GM19238 (cell line): ENCODE results near the gene PTAFR.

Experiments
- DNase-seq: peaks from one replicate; pipeline ENCODE4 v3.0.0; 2011; ENCODE audit warnings: low spot score; ENCODE audit not compliant: insufficient read length

Gene PTAFR

DNA sequence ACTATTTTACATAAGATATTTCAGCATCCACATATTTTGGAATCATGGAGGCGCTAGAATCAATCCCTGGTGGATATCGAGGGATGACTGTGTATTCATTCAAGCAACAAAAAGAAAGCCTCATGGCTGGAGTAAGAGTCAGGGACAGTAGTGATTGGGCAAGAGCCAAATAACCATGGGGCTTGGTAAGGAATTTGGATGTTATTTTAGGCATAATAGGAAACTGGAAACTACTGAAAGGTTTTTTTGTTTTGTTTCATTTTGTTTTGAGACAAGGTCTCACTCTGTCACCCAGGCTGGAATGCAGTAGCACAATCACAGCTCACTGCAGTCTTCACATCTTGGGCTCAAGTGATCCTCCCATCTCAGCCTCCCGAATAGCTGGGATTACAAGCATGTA lies 54.3 kb downstream of the PTAFR start:
- DNase-seq: no peak

DNA sequence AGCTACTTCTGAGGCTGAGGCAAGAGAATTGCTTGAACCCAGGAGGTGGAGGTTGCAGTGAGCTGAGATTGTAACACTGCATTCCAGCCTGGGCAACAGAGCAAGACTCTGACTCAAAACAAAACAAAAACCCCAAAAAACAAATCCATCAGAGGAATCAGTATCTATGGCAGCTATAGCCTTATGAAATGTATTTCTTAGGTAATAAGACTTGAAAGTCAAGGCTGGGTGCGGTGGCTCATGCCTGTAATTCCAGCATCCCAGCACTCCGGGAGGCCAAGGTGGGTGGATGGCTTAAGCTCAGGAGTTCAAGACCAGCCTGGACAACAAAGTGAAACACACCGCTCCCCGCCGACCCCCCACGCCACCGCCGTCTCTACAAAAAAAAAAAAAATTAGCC lies 56.9 kb downstream of the PTAFR start:
- DNase-seq: no peak

DNA sequence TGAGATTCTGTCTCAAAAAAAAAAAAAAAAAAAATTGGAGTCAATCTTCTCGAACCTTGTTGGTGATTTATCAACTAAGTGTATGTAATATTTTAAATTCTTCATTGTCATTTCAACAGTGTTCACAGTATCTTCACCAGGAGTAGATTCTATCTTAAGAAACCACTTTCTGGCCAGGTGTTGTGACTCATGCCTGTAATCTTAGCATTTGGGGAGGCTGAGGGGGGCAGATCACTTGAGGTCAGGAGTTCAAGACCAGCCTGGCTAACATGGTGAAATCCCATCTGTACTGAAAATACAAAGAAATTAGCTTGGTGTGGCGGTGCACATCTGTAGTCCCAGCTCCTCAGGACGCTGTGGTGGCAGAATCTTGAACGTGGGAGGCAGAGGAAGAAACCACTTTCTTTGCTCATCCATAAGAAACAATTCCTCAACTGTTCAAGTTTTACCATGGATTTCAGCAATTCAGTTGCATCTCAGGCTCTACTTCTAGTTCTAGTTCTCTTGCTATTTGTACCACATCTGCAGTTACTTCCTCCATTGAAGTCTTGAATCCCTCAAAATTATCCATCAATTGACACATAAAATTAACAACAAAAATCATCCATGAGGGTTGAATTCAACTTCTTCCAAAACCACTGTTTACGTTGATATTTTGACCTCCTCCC lies 57.7 kb downstream of the PTAFR start:
- no peak for DNase-seq

DNA sequence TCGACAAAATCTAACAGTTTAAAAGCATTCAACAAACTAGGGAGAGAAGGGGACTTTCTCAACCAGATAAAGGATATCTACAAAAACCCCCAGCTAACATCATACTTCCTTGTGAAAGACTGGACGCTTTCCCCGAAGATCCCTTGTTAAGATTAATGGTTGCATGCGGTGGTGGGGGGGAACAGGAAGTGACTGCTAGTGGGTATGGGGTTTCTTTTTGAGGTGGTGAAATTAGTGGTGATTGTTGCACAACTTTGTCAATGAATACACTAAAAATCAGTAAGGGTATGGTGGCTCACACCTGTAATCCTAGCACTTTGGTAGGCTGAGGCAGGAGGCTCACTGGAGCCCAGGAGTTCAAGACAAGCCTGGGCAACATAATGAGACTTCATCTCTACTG lies 61.2 kb downstream of the PTAFR start:
- no peak for DNase-seq

- DNase-seq: no peak
These were observed 61.6 kb downstream of the PTAFR start for GRCh38 chr1:28114844-28115243.

- DNase-seq: no peak
These were observed 63.3 kb downstream of the PTAFR start for GRCh38 chr1:28113242-28113572.

GRCh38 chr1:28112388-28113241 lies 63.9 kb downstream of the PTAFR start:
- no peak for DNase-seq

- no peak for DNase-seq
These were observed 65.3 kb downstream of the PTAFR start for GRCh38 chr1:28111157-28111556.

- no peak for DNase-seq
These were observed 65.9 kb downstream of the PTAFR start for GRCh38 chr1:28110555-28110954.

- no peak for DNase-seq
These were observed 66.9 kb downstream of the PTAFR start for GRCh38 chr1:28109639-28110038.

DNA sequence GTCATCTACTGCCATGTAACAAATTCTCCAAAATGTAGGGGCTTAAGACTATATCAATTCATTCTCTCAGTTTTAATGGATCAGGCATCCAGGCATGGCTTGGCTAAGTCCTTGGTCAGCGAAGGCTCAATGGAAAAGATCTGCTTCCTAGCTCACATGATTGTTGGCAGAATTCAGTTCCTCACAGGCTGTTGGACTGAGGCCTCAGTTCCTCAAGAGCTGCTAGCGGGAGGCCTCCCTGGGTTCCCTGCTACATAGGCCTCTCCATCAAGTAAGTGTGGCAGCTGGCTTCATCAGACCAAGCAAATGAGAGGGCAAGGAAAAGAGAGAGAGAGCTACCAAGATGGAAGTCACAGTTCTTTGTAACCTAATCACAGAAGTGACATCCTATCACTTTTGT lies 68.5 kb downstream of the PTAFR start:
- DNase-seq: no peak

DNA sequence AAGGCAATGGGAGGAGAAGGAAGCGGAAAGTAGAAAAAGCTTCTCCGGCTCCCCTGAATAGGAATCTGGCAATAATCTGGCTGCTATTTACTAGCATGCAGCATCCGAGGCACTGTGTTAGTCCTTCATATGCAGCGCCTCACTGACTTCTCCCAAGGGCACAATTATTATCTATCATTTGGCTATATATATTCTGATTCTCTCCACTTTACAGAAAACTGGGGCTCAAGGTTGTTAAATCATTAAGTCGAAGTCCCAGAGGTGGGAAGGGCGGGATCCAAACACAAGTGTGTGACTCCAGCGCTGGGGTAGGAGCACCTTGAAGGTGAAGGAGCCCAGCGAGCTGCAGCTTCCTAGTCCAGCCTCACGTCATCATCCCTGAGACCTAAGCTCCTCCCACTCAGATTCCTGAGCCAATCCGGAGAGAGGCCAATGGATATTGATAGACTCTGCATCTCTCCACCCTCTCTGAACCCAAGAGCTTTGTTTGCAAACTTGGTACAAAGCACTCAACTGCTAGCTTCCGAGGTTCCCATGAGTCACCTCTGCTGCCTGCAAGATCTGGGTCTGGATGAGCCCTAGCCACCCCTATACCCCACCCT lies 71.5 kb downstream of the PTAFR start:
- no peak for DNase-seq

DNA sequence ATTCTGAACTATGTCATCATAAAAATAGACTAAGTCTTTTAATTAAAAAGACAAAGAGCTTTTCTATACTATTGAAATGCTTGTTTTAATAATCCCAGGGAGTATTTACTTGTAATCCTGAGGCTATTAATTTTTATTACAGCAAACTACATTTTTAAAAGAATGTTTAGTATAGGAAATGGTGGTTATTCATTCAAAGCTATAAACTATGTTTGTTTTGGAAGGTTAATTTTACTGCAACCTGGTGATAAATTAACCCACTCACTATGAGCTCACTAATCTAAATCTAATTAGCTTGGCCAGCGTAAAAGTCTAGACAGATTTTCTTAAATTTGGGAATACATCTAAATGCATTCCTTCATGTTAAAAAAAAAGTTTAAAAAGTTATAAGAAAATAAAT lies 74.3 kb downstream of the PTAFR start:
- DNase-seq: no peak

GRCh38 chr1:28099050-28099769 lies 77.3 kb downstream of the PTAFR start:
- no peak for DNase-seq
